ENCODE measurements around the gene NCOA4.
"Not testable (repeated sequence)": the region's sequence is repeated elsewhere in the genome, so short reads cannot be mapped to it uniquely, and the experiment has no call there.

NCOA4 gene

DNA sequence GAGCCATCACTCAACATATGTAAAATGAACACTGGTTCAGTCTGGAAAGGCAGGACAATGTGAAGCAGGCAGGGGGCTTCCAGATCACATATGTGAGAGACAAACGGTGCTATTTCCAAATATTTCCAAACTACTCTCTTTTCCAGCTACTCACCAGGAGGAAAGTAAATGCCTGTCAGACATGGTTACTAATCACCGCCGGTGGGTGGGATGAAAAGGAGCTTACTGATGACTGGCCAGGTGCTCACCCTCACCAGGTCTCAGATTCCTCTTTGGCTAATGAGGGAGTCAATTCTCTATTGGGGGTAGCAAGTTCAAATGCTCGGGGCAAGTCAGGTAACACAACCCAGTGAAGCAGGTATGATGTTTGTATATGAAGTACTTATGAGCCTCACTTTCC lies 25.3 kb upstream of the NCOA4 start:
- no peak for TF ChIP-seq Cebpa-rat (IDR thresholded peaks at IDR 0.05)
- Histone ChIP-seq H3K27me3 (no peaks in the 10 kb centered on the region), H3K27ac (no peak overlapping the region), H3K36me3 (no peaks in the 10 kb centered on the region), H3K4me3 (no peak overlapping the region), H3K4me1 (peaks cover 0 to 15% (median 4%) of the 10 kb centered on the region in 10 experiments; a peak in 9 of 20 replicates), H3K4me2 (no peak overlapping the region), H3K9ac (no peak overlapping the region), H4K20me1 (no peaks in the 10 kb centered on the region), H3K9me3 (replicated peaks in 1 of 11) (peaks cover 7 to 17% (median 11%) of the 10 kb centered on the region in 11 experiments; a peak in 14 of 22 replicates)

DNA sequence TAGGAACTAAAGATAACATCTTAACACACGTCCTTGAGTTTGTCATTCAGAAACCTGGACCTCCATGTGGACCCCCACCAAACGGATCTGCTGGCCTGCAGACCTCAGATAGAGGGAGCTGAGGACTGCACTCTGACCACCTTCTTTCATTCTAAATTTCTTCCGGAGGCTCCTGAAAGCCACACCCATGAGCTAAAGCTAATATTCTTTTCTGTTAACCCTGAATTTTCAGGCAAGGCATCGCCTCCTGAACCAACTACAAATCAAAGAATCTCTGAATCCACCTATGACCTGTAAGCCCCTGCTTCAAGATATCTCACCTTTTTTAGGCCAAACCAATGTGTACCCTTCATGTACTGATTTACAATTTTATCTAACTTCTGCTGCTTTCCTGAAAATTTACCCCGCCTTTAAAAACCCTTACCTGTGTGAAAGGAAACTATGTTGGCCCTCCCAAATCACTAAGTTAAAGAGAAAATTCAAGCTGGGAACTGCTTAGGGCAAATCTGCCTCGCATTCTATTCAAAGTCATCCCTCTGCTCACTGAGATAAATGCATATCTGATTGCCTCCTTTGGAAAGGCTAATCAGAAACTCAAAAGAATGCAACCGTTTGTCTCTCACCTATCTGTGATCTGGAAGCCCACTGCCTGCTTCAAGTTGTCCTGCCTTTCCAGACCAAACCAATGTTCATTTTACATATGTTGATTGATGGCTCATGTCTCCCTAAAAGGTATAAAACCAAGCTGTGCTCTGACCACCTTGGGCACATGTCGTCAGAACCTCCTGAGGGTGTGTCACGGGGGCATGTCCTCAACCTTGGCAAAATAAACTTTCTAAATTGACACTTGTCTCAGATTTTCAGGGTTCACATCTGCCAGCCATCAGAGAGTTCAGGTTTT lies 23.4 kb upstream of the NCOA4 start:
- 0 out of 22 replicates have a peak overlapping the region, but pooled peaks of 1 of the 11 experiments have one; percentile 14 for H3K4me2 ChIP-seq

GRCh38 chr10:46052791-46053375 lies 22.5 kb upstream of the NCOA4 start:
- Histone ChIP-seq H3K27ac (no peak overlapping the region), H4K20me1 (no peaks in the 10 kb centered on the region), H3K4me3 (no peak overlapping the region), H3K36me3 (no peaks in the 10 kb centered on the region), H3K4me1 (peaks cover 0 to 18% (median 4%) of the 10 kb centered on the region in 10 experiments; a peak in 9 of 20 replicates), H3K27me3 (no peaks in the 10 kb centered on the region), H3K4me2 (no peak overlapping the region), H3K9ac (no peak overlapping the region), H3K9me3 (replicated peaks in 1 of 11) (peaks cover 7 to 17% (median 11%) of the 10 kb centered on the region in 11 experiments; a peak in 14 of 22 replicates)
- TF ChIP-seq Cebpa-rat (IDR thresholded peaks at IDR 0.05) = no peak

More for the DNA sequence above, 23.4 kb upstream of the NCOA4 start:
- H3K4me1 ChIP-seq = peaks cover 0 to 18% (median 4%) of the 10 kb centered on the region in 10 experiments; a peak in 9 of 20 replicates
- TF ChIP-seq Cebpa-rat (IDR thresholded peaks at IDR 0.05) = no peak
- H3K27ac ChIP-seq = no peak overlapping the region; a peak in 1 of 22 replicates
- no peak overlapping the region for H3K9ac ChIP-seq
- H3K27me3 ChIP-seq = no peaks in the 10 kb centered on the region
- no peak overlapping the region for H3K4me3 ChIP-seq
- peaks cover 7 to 17% (median 11%) of the 10 kb centered on the region in 11 experiments; a peak in 14 of 22 replicates for H3K9me3 ChIP-seq (replicated peaks in 1 of 11)
- H4K20me1 ChIP-seq = no peaks in the 10 kb centered on the region
- H3K36me3 ChIP-seq = no peaks in the 10 kb centered on the region

GRCh38 chr10:46052057-46052790 lies 21.8 kb upstream of the NCOA4 start:
- Histone ChIP-seq H3K27ac (no peak overlapping the region), H3K36me3 (no peaks in the 10 kb centered on the region), H3K27me3 (no peaks in the 10 kb centered on the region), H3K4me1 (peaks cover 0 to 18% (median 4%) of the 10 kb centered on the region in 10 experiments; a peak in 9 of 20 replicates), H4K20me1 (no peaks in the 10 kb centered on the region), H3K9me3 (replicated peaks in 1 of 11) (peaks cover under 1 to 13% (median 8%) of the 10 kb centered on the region in 11 experiments; a peak in 14 of 22 replicates), H3K4me3 (no peak overlapping the region), H3K9ac (no peak overlapping the region), H3K4me2 (no peak overlapping the region)
- no peak for TF ChIP-seq Cebpa-rat (IDR thresholded peaks at IDR 0.05)

GRCh38 chr10:46050941-46051623 lies 20.7 kb upstream of the NCOA4 start:
- Histone ChIP-seq H3K36me3 (no peaks in the 10 kb centered on the region), H3K4me2 (peak overlapping the region in 4 of 11 experiments; percentile 5 to 23 (median 8); a peak in 2 of 22 replicates), H3K27me3 (no peaks in the 10 kb centered on the region), H3K4me3 (no peak overlapping the region), H4K20me1 (no peaks in the 10 kb centered on the region), H3K9ac (no peak overlapping the region), H3K9me3 (replicated peaks in 1 of 11) (peaks cover 0 to 2% (median 0%) of the 10 kb centered on the region in 11 experiments; a peak in 3 of 22 replicates), H3K4me1 (peaks cover 0 to 18% (median 4%) of the 10 kb centered on the region in 10 experiments; a peak in 9 of 20 replicates), H3K27ac (no peak overlapping the region)
- TF ChIP-seq Cebpa-rat (IDR thresholded peaks at IDR 0.05) = no peak

- H4K20me1 ChIP-seq; H3K9me3 ChIP-seq (replicated peaks in 1 of 11); H3K9ac ChIP-seq; H3K4me3 ChIP-seq; H3K27me3 ChIP-seq; H3K36me3 ChIP-seq; H3K4me2 ChIP-seq; H3K27ac ChIP-seq: not testable (repeated sequence)
- peaks cover 0 to 15% (median 3%) of the 10 kb centered on the region in 10 experiments; a peak in 9 of 20 replicates for H3K4me1 ChIP-seq
Observed at GRCh38 chr10:46049497-46049831, 19.0 kb upstream of the NCOA4 start.

- H3K9me3 ChIP-seq (replicated peaks in 1 of 11) = no peaks in the 10 kb centered on the region
- no peak for TF ChIP-seq Cebpa-rat (IDR thresholded peaks at IDR 0.05)
Observed at GRCh38 chr10:46048152-46048551, 17.7 kb upstream of the NCOA4 start.

DNA sequence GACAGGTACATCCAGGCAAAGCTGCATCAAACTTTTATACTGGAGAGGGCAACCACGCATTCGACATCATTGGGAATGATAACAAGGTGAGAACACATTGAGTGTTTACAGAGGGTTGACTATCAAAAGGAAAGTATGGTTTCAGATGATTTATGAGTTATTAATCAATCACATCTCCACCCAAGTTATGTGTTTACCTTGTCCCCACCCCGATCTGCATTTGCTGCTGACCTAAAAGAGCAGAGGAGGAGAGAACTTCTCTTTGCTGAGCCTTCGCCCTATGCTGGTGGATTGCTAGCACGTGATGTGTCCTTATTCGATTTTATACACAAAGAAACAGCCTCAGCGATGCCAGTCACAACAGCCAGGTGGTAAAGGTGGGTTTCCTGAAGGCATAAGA lies 15.8 kb upstream of the NCOA4 start, which contains the start of gene MSMB:
MSMB (minus strand) TSS at position 9 of the 400 bp plus-strand sequence. CDS start 32 bp downstream, outside the sequence.
- Histone ChIP-seq H3K9ac (no peak within 1 kb of the TSS), H3K27me3 (no peaks in the 10 kb centered on the region), H4K20me1 (no peaks in the 10 kb centered on the region), H3K27ac (no peak within 1 kb of the TSS), H3K4me3 (no peak within 1 kb of the TSS), H3K36me3 (no peaks in the 10 kb centered on the region), H3K4me2 (no peak within 1 kb of the TSS), H3K4me1 (peaks cover 0 to 7% (median 0%) of the 10 kb centered on the region in 10 experiments; a peak in 1 of 20 replicates), H3K9me3 (replicated peaks in 1 of 11) (no peaks in the 10 kb centered on the region)
- TF ChIP-seq Cebpa-rat (IDR thresholded peaks at IDR 0.05) = no peak

More at GRCh38 chr10:46048152-46048551, 17.7 kb upstream of the NCOA4 start:
- H3K4me1 ChIP-seq = peaks cover 0 to 10% (median 0%) of the 10 kb centered on the region in 10 experiments; a peak in 1 of 20 replicates
- no peak overlapping the region for H3K27ac ChIP-seq
- no peaks in the 10 kb centered on the region for H3K27me3 ChIP-seq
- H3K36me3 ChIP-seq = no peaks in the 10 kb centered on the region
- H3K9ac ChIP-seq = no peak overlapping the region
- H4K20me1 ChIP-seq = no peaks in the 10 kb centered on the region
- H3K4me3 ChIP-seq = no peak overlapping the region
- no peak overlapping the region for H3K4me2 ChIP-seq
